Brain microvascular endothelial cell (primary cell): Measurements from ENCODE around the gene CLUH.

Source experiments
- DNase-seq: peaks from one replicate; pipeline ENCODE4 v3.0.0-alpha.2; 2020
- H3K27ac ChIP-seq: fragments of 250-450 bp; sonication (Bioruptor Pico); 2 replicates; pipeline ENCODE4 v1.5.1; 2020; ENCODE audit warnings: mild to moderate bottlenecking, moderate library complexity
- H3K27me3 ChIP-seq: fragments of 250-450 bp; sonication (Bioruptor Pico); replicated peaks from 2 replicates; pipeline ENCODE4 v1.5.1; 2020; ENCODE audit warnings: mild to moderate bottlenecking
- H3K36me3 ChIP-seq: fragments of 250-450 bp; sonication (Bioruptor Pico); replicated peaks from 2 replicates; pipeline ENCODE4 v1.5.1; 2020; ENCODE audit warnings: mild to moderate bottlenecking
- H3K4me3 ChIP-seq: 2 replicates; pipeline ENCODE4 v1.5.1; 2011; ENCODE audit warnings: low read depth, mild to moderate bottlenecking, control low read depth, low read length, moderate library complexity
- in situ Hi-C: cut with HindIII; loops from 2 replicates; pipeline ENCODE4 v1.10.0; 2017; ENCODE audit warnings: low sequenced_read_pairs, low pct_ligation_motif_present
- TF ChIP-seq, protein P1 (sequence below): IDR thresholded peaks from 2 replicates; pipeline ENCODE4 v1.5.1; 2011; ENCODE audit warnings: low read depth, mild to moderate bottlenecking, moderate library complexity, low read length, control low read depth, inconsistent platforms; ENCODE audit errors: missing control alignments

Gene CLUH

DNA sequence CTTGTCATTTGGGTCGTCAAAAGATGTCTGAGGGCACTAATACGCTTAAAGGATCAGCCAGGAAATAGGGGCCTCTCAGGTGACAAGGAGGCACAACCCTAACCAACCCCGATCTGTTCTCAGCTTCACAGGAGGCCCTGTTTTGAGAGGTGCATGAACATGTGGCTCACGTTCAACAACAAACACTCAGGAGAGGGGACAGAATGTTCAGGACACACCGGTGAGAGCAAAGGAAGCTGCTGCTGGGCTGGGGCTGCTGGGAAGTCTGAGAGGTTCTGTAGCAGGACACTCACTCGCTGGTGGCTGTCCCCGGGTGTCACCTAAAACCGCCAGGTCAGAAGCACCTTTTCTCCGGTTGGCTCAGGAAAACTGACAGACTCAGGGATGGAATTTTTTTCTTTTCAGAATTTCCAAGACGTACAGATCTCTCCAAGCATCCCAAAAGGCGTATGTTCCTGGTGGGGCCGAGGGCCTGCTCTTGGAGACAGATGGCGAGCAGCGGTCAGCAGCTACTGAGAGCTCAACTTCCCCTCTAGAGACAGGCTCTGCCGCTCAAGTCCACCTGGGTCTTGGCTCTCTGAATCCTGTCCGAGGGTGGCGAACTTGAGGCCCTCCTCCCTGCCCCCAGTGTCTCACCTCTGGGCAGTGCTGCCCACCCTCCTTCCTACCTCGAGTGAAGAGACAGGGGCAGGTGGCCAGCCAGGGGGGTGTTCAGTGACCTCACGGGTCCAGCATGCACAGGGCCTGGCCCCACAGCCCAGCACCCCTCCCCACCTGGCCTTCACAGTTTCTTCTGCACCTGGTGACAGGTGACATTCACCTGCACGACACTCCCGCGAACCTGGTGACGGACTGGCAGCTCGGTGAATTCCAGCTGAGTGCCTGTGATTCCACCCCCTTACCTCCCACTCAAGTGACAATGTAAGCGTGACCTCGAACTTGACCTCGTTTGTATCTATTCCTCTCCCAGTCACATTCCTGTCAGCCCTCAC is 22.9 kb downstream of the CLUH start:
- no peak overlapping the region for H3K27ac ChIP-seq
- DNase-seq = no peak
- in situ Hi-C loops = no loop called here

DNA sequence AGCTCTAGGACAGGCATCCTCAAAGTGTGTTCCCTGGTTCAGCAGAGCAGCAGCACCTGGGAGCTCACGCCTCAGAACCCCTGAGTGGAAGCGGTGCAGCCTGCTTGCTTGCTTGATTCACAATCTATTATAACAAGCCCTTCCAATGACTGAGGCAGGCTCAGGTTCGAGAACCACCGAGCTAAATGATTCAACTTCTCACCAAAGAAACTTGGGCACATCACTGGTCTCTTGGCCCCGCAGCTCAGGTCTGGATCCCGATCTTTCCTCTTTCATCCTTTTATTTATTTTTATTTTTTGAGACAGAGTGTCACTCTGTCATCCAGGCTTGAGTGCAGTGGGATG is 24.5 kb downstream of the CLUH start:
- TF ChIP-seq, protein P1, sequence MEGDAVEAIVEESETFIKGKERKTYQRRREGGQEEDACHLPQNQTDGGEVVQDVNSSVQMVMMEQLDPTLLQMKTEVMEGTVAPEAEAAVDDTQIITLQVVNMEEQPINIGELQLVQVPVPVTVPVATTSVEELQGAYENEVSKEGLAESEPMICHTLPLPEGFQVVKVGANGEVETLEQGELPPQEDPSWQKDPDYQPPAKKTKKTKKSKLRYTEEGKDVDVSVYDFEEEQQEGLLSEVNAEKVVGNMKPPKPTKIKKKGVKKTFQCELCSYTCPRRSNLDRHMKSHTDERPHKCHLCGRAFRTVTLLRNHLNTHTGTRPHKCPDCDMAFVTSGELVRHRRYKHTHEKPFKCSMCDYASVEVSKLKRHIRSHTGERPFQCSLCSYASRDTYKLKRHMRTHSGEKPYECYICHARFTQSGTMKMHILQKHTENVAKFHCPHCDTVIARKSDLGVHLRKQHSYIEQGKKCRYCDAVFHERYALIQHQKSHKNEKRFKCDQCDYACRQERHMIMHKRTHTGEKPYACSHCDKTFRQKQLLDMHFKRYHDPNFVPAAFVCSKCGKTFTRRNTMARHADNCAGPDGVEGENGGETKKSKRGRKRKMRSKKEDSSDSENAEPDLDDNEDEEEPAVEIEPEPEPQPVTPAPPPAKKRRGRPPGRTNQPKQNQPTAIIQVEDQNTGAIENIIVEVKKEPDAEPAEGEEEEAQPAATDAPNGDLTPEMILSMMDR = no peak
- peaks cover 32% of the 10 kb centered on the region for H3K36me3 ChIP-seq
- in situ Hi-C loops = no loop called here
- no peaks in the 10 kb centered on the region for H3K27me3 ChIP-seq
- H3K4me3 ChIP-seq = no peak overlapping the region
- H3K27ac ChIP-seq = no peak overlapping the region
- DNase-seq = no peak

More for the DNA sequence above, 22.9 kb downstream of the CLUH start:
- TF ChIP-seq, protein P1 = no peak
- Histone ChIP-seq H3K36me3 (peaks cover 31% of the 10 kb centered on the region), H3K4me3 (no peak overlapping the region), H3K27me3 (no peaks in the 10 kb centered on the region)

DNA sequence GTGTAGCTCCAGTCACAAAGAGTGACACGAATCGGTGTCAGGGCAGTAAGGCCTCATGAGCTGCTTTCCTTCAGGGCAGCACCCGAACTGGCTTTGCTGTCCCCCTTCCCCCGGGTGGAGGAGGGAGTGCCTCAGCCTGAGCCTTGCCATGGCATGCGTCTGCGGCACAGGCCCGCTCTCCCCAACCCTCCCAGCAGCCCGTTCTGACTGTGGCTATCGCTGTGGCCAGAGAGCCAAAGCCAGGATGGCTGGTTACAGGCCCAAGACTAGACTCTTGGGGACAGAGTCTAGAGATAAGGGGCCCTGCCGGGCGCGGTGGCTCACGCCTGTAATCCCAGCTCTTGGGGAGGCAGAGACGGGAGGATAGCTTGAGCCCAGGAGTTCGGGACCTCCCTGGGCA is 25.9 kb downstream of the CLUH start:
- Histone ChIP-seq H3K27me3 (no peaks in the 10 kb centered on the region), H3K36me3 (peaks cover 36% of the 10 kb centered on the region), H3K4me3 (no peak overlapping the region), H3K27ac (no peak overlapping the region)
- in situ Hi-C loops = no loop called here
- no peak for DNase-seq
- TF ChIP-seq, protein P1 = no peak

DNA sequence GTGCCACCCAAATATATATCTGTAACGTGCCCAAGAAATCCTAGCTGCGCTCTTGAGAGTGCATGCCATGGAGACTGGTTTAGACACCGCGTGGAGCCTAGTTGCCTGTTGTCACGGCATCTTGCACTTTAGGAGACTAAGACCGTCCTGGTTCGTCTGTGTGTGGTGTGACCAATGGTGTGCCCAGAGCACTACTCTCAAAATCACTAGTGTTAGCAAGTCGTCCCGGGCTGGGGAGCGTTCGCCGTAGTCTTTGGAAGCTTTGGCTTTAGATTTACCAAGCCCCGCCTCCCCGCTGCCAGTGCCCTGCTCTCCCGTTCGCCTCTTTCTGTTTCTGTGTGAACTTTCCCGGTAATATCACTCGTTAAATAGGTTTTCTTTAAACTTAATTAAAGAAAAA is 27.0 kb downstream of the CLUH start:
- Histone ChIP-seq H3K36me3 (peaks cover 36% of the 10 kb centered on the region), H3K27ac (no peak overlapping the region), H3K4me3 (no peak overlapping the region), H3K27me3 (no peaks in the 10 kb centered on the region)
- TF ChIP-seq, protein P1 = no peak
- DNase-seq = no peak
- in situ Hi-C loops = no loop called here

DNA sequence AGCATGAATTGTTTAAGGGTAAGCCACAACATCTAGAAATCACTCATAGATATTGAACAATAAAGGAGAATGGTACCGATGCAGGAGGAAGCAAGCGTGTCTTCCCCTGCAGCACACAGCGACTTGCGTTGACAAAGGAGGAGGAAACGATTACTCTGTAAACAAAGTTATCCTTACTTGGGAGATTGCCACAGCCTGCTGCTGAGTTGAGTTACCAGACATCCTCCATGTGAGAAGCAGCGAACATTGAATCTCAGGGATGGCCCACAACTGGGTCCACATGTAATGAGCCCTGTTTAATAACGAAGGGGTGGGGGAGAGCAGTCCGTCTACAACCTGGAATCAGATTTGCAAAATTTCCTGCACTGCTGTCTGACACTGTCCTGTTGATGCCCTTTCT is 27.7 kb downstream of the CLUH start:
- DNase-seq = no peak
- Histone ChIP-seq H3K4me3 (no peak overlapping the region), H3K27ac (no peak overlapping the region), H3K27me3 (no peaks in the 10 kb centered on the region), H3K36me3 (peaks cover 38% of the 10 kb centered on the region)
- in situ Hi-C loops = no loop called here
- TF ChIP-seq, protein P1 = no peak
